ENCODE data around the gene CTNNA2. TPM values are rescaled to one million over a fixed set of nuclear protein-coding genes. Genes with fewer than 3 reads are reported as not detected.
"Not testable (repeated sequence)": the region's sequence is repeated elsewhere in the genome, so short reads cannot be mapped to it uniquely, and the experiment has no call there.

The CTNNA2 gene
- total RNA-seq, 1 donor from 2014 or later = 0.37 TPM

DNA sequence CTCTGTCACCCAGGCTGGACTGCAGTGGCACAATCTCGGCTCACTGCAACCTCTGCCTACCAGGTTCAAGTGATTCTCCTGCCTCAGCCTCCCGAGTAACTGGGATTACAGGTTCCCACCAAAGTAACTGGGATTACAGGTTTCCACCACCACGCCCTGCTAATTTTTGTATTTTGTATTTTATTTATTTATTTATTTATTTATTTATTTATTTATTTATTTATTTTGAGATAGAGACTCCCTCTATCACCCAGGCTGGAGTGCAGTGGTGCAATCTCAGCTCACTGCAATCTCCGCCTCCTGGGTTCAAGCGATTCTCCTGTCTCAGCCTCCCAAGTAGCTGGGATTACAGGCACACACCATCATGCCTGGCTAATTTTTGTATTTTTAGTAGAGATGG, 633.9 kb downstream of the CTNNA2 start:
- not testable (repeated sequence) for DNase-seq (ENCODE audit: low spot score)

DNA sequence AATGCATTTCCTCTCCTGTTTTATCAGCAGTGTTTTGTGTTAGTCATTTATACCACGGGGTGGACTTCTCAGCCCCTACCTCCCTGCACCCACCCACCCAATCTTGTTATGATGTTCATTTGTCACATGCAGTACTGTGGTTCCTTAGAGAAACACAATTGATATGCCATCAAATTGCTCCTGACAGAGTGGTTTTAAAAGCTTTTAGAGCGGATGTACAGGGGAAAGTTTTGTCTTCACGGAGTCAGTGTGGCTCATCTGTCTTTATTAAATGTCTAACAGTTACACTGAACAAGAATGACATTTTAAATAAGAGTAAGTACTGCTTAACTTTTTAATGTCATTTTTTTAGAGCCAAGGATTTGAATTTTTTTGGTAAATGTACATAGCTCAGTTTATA, 634.8 kb downstream of the CTNNA2 start:
- no peak for DNase-seq (ENCODE audit: low spot score)

DNA sequence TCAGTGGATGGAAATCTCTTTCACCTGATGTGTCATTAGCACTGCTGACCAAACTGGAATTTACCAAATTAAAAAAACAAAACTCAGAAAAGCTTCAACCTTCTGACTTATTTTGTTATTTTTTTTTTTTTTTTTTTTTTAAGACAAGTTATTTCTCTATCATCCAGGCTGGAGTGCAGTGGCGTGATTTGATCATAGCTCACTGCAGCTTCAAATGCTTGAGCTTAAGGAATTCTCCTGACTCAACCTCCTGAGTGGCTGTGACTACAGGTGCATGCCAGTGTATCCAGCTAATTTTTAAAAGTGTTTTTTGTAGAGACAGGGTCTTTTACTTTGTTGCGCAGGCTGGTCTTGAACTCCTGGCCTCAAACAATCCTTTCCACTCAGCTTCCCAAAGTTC, 636.1 kb downstream of the CTNNA2 start:
- no peak for DNase-seq (ENCODE audit: low spot score)

DNA sequence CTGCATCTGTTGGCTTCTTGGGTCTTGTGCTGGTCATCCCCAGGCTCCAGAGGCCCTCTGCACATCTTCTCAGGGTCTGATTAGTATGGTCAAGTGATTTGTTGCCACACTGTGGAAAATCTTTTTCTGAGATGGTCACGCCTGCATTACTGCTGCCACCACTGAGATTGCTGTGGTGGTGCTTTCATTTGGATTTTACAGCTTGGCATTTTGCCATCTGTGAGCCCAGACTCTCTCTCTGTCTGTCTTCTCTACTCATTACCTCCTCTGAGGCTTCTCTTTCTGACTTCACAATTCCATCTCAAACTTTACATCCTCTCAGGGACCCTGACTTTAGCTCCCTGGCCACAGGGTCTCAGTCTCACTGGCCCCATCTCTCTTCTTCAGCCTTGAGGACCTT, 637.1 kb downstream of the CTNNA2 start:
- no peak for DNase-seq (ENCODE audit: low spot score)

DNA sequence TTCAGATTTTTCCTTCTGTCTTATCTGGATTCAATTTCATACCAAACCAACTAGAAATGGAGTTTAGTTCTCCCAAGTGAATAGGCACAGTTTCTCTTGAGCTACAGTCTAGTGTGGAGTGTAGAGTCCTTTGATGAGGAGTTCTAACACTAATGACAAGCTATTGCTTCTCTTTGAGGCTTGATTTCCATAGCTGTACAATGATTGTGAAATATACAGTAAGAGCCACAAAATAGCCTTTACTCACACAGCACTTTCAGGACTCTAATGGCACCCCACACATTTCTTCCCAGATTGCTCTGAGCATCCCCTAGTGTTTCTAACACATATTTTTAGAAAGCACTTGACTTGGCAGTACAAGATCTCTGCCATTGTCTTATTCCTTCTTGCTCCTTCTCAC, 638.4 kb downstream of the CTNNA2 start:
- DNase-seq (ENCODE audit: low spot score) = no peak

DNA sequence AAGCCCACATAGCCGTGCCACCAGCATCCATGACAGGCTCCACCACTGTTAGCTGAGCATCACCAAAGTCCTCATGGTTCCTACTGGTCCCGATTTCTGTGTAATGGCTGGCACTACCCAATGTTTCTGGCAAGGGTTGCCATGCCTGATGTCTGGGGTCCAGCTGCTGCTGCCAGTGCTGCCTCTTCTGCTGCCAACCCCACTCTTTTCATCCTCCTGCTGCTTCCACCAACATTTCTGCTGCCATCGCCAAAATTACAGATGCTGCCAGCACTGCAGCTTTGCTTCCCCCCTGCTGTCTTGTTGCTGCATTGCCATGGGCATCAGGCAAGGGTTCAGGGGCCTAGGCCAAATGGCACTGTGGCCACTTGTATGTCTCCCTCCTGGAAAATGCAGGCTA, 638.8 kb downstream of the CTNNA2 start:
- no peak for DNase-seq (ENCODE audit: low spot score)

DNA sequence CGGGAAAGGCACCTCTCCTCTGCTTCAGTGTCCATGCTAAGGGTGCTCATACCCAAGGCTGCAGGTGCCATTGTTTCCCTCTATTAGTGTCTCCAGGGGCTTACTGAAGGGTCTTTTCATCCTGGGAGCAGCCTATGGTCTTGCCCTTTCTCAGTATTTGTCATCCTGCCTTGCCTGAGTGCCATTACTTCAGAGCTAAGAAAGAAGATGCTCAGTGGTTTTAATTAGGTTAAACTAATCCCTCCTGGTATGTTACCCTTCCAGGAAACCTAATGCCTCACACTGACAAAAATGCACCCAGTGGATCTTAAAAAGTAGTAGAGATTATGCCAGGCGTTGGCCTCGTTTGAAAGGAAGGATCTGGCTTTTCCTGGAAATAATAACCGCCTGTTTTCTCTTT, 640.3 kb downstream of the CTNNA2 start:
- no peak for DNase-seq (ENCODE audit: low spot score)

DNA sequence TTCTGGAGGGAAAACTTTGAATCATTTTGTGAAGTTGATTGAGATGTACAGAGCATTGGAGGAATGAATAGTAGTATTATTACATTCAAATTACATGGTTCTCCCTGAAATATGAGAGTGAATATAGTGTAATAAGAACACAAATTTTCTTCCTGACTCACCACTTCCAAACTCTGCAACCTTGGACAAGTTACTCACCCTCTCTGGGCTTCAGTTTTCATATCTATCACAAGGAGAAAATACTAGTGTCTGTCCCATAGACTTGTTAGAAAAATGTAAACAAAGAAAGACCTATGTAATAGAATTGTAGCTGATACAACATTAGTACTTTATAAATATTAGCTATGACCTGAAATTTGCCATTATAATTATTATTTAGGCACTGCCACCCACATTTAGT, 640.9 kb downstream of the CTNNA2 start:
- no peak for DNase-seq (ENCODE audit: low spot score)

DNA sequence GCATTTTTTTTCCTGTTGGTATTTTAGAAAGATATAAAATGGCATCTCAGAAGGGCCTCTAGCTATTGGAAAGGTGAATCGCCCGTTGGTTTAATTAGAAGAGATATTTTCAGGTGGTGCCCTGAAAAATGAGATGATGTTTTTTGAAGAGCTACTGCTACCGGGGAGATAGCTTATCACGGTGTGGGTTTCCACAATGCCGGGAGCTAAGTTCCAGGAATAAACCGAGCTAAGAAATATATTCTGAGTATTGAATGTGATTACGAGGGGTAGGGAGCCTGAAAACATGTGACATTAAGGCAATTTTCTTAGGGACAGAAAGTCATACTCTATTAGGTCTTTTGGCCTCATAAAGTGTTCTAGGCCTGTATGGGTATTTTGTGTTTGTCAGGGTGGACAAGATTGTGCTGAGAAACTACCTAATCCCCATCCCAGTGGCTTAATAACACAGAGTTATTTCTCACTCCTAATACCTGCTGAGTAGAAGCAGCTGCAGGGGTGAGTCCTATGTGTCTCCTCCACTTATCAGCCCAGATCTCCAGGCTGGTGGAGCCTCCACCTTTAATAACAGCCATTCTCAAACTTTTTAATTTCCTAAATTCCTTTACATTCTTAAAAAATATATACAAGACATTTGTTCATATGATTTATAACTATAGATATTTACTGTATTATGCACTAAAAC, 641.5 kb downstream of the CTNNA2 start:
- no peak for DNase-seq (ENCODE audit: low spot score)

DNA sequence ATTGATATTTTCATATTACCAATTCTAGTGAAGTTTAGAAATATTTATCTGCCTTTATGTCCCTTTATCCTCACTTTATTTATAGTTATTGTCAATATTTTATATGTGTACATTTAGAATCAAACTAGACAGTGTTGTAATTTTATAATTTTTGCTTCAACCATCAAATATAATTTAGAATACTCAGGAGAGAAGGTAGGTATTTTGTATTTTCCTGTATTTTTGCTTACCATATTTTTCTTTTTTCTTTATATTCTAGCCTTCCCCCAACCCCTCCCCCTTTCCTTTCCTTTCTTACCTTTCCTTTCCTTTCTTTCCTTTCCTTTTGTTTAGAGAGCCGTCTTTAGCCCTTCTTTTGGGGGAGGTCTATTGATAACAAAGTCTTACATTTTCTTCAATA, 651.5 kb downstream of the CTNNA2 start:
- DNase-seq (ENCODE audit: low spot score) = no peak

DNA sequence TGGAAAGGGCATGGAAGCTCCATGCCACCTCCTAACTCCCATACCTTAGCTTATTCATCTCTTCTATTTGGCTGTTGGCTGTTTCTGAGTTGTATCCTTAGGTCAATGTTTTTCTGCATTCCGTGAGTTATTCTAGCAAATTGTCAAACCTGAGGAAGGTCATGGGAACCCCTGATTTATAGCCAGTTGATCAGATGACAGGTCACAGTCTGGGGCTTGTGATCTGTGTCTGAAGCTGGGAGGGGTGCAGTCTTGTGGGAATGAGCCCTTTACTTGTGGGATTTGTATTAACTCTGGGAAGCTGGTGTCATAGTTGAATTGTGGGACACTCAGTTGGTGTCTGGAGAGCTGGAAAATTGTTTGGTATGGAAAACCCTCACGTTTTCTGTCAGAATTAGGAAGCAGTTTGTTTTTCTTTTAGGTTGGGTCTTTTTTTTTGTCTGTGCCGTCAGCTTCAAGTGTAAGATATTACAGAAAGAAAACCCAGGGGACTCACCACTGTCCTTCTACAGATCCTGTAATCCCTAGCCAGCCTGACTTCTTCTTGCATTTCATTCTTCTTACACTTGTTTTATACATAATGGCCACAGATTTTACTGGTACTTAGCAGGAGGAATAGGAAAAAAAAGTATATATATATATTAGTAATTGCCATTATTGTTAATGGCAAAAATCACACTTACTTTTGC, 653.8 kb downstream of the CTNNA2 start:
- no peak for DNase-seq (ENCODE audit: low spot score)

DNA sequence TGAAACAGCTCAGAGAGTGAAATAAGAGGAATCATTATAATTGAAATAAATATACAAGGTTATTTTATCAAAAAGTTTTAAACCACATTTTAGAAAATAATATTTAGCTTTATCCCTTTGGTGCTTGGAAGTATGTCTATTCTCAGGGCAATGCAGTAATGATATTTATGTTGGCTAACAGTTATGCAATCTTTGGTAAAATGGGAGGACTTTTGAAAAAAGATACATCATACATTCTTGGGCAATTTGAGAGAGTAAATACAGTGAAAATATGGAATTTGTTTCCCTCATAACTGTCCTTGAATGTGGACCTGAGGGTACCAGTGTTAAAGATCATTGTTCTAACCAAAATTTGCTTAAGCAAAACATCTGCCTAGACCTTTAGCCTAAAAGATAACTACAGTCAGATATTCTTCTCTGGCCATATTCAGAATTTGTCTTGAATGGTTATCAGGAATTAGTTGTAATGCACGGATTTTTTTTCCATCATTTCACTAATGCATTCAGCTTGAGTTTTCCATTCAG, 654.5 kb downstream of the CTNNA2 start:
- DNase-seq (ENCODE audit: low spot score) = no peak

DNA sequence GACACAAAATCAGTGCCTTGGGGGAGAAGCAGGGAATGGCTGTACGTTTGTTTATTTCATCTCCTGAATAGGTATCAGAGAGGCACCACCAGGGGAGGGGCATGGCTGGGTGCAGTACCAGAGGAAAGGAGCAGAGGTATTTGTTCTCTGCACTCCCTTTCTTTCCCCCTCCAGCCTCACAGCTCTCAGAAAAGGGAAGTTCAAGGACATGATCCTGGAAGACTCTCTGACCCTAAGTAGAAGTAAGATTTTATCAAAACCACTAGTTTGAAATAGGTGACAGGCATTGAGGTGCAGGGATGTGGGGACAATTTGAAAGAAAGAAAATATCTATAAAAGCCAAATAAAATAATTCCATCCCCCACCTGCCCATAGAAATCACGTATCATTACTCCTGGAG, 655.2 kb downstream of the CTNNA2 start:
- DNase-seq (ENCODE audit: low spot score) = no peak

DNA sequence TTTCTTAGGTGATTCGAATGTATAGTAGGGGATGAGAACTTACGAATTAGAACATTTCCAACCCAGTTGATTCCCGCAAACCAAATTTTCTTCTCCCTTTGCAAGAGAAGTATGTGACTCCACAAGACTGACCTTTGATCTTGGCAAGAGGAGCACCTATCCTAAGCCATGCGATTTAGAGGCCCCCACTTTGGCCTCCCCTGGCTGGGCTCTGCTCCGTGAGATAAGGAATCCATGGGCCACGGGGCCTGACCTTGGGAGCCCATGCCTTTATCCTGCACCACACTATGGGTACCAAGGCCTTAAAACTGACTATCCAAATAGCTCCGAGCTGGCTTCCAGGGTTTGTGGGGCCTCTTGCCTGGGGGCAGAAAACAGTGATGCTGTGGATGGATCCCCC, 656.0 kb downstream of the CTNNA2 start:
- DNase-seq (ENCODE audit: low spot score) = no peak

DNA sequence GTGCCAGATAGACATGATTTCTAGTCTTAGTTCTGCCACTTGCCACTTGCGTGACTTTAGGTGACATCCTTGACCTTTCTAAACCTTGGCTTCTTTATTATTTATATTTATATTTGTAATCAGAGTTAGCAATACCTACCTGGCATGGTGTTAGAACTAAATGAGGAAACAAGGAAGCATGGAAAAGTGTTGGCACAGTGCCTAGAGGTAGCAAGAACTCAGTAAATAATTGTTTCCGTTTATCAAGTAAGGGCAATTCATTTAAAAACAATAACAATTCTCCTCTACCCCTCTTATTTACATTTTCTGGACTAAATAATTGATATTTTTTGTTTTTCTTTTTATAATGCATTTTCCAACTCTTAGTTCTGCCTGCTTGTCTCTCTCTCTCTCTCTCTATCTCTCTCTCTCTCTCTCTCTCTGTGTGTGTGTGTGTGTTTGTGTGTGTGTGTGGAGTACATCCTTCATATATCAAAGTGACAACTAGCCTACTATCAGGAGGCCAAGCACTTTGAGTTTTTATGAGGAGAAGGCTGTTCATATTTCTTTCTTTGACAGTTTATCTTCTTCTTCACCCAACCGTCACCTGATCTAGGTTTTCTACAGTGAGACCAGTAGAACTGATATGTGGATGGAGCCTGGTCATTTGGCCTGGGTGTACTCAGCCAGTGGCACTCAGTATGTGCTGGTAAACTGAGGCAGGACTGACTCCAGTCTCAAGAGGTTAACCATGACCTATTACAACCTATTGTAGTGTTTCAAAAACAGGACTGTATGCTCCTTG, 657.2 kb downstream of the CTNNA2 start:
- no peak for DNase-seq (ENCODE audit: low spot score)

DNA sequence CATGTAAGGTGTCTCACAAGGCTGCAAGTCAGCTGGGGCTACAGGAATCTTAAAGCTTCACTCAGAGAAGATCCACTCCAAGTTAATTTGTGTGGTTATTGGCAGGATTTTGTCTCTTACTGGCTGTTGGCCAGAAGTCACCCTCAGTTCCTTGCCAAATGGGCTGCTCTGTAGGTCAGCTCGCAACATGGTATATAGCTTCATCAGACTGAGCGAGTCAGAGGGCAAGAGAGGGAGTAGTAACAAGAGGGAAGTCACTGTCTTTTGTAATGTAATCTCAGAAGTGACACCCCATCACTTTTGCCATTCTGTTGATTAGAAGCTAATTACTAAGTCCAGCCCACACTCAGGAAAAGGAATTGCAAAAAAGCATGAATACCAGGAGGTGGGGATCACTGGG, 672.2 kb downstream of the CTNNA2 start:
- no peak for DNase-seq (ENCODE audit: low spot score)

DNA sequence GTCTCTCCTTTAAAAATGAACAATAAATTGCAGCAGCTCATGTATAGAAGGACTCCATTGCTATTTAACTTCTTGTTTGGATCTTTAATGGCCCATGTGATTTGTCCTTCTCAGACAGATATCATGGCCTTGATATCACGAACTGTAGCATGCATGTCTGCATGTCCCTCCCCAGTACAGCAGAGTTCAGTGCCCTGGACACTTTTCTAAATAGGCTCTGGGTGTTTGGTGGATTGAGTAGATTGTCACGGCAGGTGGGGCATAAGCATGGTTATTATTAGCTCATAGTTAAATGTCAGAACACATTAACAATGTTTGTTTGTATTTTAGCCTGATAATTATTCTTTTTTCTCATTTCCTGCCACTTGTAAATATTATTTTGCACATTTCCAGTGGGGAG, 673.4 kb downstream of the CTNNA2 start:
- DNase-seq (ENCODE audit: low spot score) = no peak

DNA sequence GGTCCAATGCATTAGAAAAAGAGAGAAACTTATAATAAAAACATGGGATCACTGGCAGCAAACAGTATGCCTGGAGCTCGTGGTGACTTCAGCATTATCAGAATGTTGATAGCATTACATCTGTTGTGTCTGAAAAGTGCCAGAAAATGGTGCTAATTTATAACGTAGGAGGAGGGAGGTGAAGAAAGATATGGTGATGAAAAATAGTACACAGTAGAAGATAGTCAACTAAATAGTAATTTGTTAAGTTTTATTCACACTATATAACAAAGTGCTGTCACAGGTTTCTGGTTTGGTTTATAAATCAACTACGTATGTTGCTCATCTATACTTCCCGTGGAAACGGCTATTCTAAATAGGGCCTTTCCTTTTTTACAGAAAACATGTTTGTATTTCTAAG, 674.3 kb downstream of the CTNNA2 start:
- no peak for DNase-seq (ENCODE audit: low spot score)

DNA sequence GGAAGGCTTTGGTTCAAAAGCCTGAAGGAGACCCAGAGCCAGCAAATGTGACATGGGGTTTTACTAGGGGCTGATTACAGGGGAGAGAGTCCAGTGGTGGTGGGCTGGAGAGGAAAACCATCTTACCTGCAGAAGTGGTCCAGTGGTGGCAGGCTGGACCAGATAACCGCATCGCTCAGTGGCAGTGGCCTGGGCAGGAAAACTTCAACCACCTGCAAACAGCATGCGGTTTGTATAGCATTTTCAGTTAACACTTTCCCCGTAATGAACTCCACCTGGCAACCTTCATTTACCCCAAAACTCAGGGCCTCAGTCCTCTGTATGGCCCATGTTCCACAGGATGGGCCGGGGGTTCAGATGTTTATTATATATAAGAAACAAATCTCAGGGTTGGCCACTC, 677.3 kb downstream of the CTNNA2 start:
- no peak for DNase-seq (ENCODE audit: low spot score)

DNA sequence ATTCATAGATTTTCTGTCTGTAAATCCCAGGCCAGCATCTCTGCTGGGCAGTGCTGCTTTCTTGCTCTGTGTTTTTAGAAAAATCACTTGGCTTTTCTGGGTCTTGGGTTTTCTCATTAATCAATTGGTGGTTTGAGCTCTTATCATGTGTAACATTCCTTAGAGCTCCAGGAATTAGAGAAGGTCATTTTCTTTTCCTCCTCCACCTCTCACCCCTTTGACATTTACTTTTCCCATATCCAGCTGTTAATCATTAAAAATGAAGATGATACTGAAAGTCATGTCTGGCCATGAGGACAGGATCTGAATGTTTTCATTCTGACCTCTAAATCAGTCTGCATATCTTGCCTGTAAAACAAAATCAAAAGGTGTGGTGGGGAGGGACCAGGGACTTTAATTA, 680.7 kb downstream of the CTNNA2 start:
- no peak for DNase-seq (ENCODE audit: low spot score)

DNA sequence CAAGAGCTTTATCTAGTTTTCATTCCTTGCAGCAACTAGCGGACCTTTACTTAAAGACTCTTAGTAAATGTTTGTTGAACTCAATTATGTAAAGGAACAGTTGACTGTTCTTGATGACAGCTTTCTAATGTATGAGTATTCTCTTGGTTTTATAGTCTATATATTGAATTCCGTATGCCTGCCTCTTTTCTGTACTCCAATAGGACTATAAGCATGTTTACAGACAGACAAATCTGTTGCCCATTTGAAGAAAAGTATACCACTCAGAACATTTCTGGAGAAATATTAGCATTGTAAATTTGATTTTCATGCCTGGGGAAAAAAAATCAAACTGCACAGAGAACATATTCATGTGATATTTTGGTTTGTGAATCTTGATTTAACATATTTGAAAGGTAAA, 682.2 kb downstream of the CTNNA2 start:
- DNase-seq (ENCODE audit: low spot score) = no peak

DNA sequence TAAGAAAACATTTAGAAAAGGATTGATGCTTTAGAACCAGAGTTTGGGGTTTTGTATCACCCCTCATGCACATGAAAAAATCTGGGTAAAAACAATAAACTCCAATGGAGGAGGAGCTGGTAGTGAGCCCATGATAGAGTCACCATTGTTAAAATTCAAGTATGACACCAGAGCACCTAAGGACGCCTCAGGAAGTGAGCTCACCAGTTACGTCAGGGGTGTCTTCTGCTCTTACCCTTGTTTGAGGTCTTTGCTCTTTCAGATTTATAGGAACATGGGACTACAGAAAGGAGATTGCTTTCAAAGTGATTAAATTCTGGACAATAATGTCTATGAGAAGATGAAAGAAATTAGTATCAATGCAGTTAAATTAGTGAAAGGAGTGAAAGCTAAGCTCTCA, 685.2 kb downstream of the CTNNA2 start:
- no peak for DNase-seq (ENCODE audit: low spot score)

DNA sequence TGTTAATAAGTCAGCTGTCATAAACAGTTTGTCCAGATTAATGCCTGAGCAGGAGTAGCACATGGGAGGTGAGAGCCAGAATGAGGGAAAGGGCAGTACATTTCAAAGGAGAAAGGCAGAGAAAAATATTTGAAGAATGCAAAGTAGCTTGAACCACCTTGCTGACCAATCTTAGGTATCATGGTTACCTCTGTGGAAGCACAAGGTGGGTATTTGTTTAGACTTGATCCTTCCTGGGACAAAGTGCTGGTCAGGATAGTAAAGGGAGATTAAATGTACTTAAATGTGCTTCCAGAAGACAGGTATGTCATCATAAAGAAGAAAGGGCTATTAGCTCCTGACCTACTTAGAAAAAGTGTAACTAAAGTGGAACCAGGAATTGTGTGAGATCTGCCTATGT, 686.7 kb downstream of the CTNNA2 start:
- DNase-seq (ENCODE audit: low spot score) = no peak

Measured in mucosa of gallbladder (tissue), 1 donor.